GM18873 (cell line): ENCODE results near the gene COL18A1.
"Not testable (repeated sequence)": the region's sequence is repeated elsewhere in the genome, so short reads cannot be mapped to it uniquely, and the experiment has no call there.

Source experiments
- ATAC-seq: cut with Tn5 transposase; IDR thresholded peaks from one replicate; pipeline ENCODE4 v1.9.1; 2021; ENCODE audit warnings: mild to moderate bottlenecking, moderate library complexity, moderate number of reproducible peaks; ENCODE audit not compliant: unreplicated experiment, low FRiP score

Gene COL18A1

GRCh38 chr21:45559216-45560105 lies 154.5 kb downstream of the COL18A1 start:
- ATAC-seq = no peak

GRCh38 chr21:45560106-45561021 lies 155.4 kb downstream of the COL18A1 start:
- ATAC-seq = no peak

- ATAC-seq = not testable (repeated sequence)
Measured at GRCh38 chr21:45561241-45561640, 156.3 kb downstream of the COL18A1 start.

- no peak for ATAC-seq
Measured at GRCh38 chr21:45562402-45562801, 157.4 kb downstream of the COL18A1 start.

GRCh38 chr21:45562965-45563364 lies 158.0 kb downstream of the COL18A1 start:
- ATAC-seq = no peak
